Small intestine (tissue), 7 donors: ENCODE results near the gene PSD. TPM values are rescaled to one million over a fixed set of nuclear protein-coding genes. Genes with fewer than 3 reads are reported as not detected.

ENCODE experiments used
- DNase-seq, 2 donors: peaks; one replicate each; pipeline versions ENCODE4 v3.0.0 to v3.0.0-alpha.2; 2013
- FAIRE-seq: peaks from 2 replicates; lab custom pipeline; 2012; peaks lifted over from hg19 to GRCh38; lab: Jason Lieb, UNC
- H3K27ac ChIP-seq, 3 donors: one replicate each; pipeline ENCODE4 v1.5.1; 2013; ENCODE audit warnings: low read length in 2 of 3, mild to moderate bottlenecking in 2 of 3, control low read depth in 1 of 3, inconsistent platforms in 1 of 3, low read depth in 1 of 3, moderate library complexity in 1 of 3
- H3K27me3 ChIP-seq, 3 donors: one replicate each; pipeline ENCODE4 v1.6.1; 2013; ENCODE audit warnings: low read length in 3 of 3, inconsistent platforms in 1 of 3; ENCODE audit not compliant: control insufficient read depth in 3 of 3, insufficient read depth in 3 of 3
- H3K36me3 ChIP-seq, 3 donors: one replicate each; pipeline ENCODE4 v1.6.1; 2013; ENCODE audit warnings: low read length in 3 of 3, inconsistent platforms in 1 of 3, low read depth in 1 of 3, mild to moderate bottlenecking in 1 of 3, moderate library complexity in 1 of 3; ENCODE audit not compliant: control insufficient read depth in 3 of 3, insufficient read depth in 2 of 3
- H3K4me1 ChIP-seq, 3 donors: one replicate each; pipeline ENCODE4 v1.6.1; 2013; ENCODE audit warnings: low read length in 2 of 3, inconsistent platforms in 1 of 3, low read depth in 1 of 3, mild to moderate bottlenecking in 1 of 3, moderate library complexity in 1 of 3; ENCODE audit not compliant: control insufficient read depth in 3 of 3, insufficient read depth in 2 of 3
- H3K4me3 ChIP-seq, 3 donors: one replicate each; pipeline ENCODE4 v1.5.1; 2013; ENCODE audit warnings: low read length in 3 of 3, control low read depth in 1 of 3, inconsistent platforms in 1 of 3, low read depth in 1 of 3, mild to moderate bottlenecking in 1 of 3, moderate library complexity in 1 of 3
- H3K9me3 ChIP-seq, 2 donors: one replicate each; pipeline ENCODE4 v1.6.1; 2013; ENCODE audit warnings: low read depth in 1 of 2, low read length in 1 of 2; ENCODE audit not compliant: control insufficient read depth in 2 of 2, insufficient read depth in 1 of 2
- WGBS, 3 donors: extraction: QIAGEN DNeasy Blood & Tissue Kit; methylation state at CpG; one replicate each; pipeline ENCODE4 v1.1.7; 2013; 5-methylcytosine and 5-hydroxymethylcytosine counted together
- polyA plus RNA-seq, 4 donors: library from polyadenylated mRNA; stranded (reverse) in 3 of 4; unstranded in 1 of 4; fragments of 200-250 nt in 3 of 4; fragments of 120-200 nt in 1 of 4; gene quantifications; one replicate each; pipeline versions ENCODE4 v1.2.1 to v1.2.3, GENCODE V29; 2013
- donor health status: healthy with polysubstance abuse.
- donor health status: control.
- donor health status: control.
- donor health status: Bipolar disorder and iron deficiency.
- donor health status: healthy.

The PSD gene
- polyA plus RNA-seq, 4 donors = 1.1 to 30.6 (median 2.9) TPM

DNA sequence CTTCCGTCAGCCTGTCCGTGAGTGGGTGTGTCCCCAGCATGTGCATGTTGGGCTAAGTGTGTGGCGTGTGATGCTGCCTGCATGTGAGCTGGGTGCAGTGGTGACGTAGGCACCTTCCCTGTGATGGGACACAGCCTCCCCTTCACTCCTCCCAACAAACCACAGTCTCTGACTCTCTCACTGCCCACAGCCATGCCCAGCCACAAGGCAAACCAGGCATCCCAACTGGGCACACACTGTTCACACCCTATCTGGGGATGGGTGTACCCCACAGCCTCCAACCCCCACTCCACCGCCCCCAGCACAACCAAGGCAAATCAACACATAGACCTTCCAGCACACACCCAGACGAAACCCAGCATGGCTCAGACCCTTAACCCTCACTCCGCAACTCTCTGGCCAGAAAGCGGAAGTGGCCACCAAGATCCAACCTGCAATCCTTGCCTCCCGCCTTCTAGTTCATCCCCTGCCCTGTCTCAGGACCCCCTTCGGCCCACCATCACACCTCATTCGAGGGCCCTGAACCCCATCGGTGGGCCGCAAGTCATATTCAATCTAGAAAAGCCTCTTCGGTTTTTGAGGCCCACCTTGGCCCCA, 10.4 kb downstream of the PSD start:
- DNase-seq = no peak
- no peak for FAIRE-seq
- peaks cover 24 to 54% (median 31%) of the 10 kb centered on the region in 3 donors for H3K27me3 ChIP-seq

DNA sequence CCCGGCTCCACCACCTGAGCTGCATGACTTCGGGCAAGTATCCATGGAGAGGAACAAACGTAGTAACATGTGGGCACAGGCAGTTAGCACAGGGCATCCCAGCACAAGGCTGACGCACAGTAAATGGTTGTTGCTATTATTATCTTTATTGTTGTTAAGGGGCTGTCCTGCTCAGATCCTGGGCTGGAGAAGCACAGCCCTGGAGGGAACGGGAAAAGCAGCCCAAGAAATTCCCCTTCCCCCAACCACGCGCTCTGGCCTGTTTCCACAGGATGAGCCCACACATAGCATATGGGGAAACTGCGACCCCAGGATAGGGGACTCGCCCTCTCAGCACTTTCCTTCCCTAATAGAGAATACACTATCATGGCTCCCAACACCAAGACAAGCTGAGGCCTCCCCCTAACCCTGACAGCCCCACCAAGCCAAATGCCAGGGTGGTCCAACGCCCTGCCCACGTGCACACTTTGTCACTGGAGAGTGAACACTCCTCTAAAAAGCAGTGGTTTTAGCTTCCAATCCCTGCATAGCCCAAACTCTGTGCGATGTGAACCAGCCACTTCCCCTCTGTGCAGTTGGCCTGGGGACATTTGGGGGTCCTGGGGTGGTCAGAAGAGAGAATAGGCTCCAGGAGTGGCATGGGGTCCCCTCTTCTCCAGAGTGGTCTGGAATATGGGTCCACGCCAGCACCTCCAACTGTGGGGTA, 11.0 kb downstream of the PSD start:
- Histone ChIP-seq H3K27me3 (peaks cover 24 to 48% (median 31%) of the 10 kb centered on the region in 3 donors), H3K4me1 (peaks cover 0 to 34% (median 0%) of the 10 kb centered on the region in 3 donors), H3K36me3 (peaks cover 0 to 65% (median 3%) of the 10 kb centered on the region in 3 donors), H3K4me3 (peak overlapping the region in 1 of 3 donors; percentile 45), H3K27ac (peak overlapping the region in 1 of 3 donors; percentile 79), H3K9me3 (no peaks in the 10 kb centered on the region)
- no peak for FAIRE-seq
- DNase-seq = no peak
- 76 to 82% (median 78%) methylated on average over 13 of the region's 13 CpGs for WGBS, 3 donors

More for the DNA sequence above, 10.4 kb downstream of the PSD start:
- Histone ChIP-seq H3K27ac (peak overlapping the region in 1 of 3 donors; percentile 79), H3K9me3 (no peaks in the 10 kb centered on the region), H3K4me3 (peak overlapping the region in 2 of 3 donors; percentile 45 to 52), H3K4me1 (peaks cover 0 to 38% (median 0%) of the 10 kb centered on the region in 3 donors), H3K36me3 (peaks cover 0 to 67% (median 0%) of the 10 kb centered on the region in 3 donors)
- WGBS, 3 donors = 44 to 59% (median 51%) methylated on average over 14 of the region's 14 CpGs

GRCh38 chr10:102406815-102407214, 11.8 kb downstream of the PSD start:
- H3K36me3 ChIP-seq = peaks cover 0 to 65% (median 3%) of the 10 kb centered on the region in 3 donors
- no peaks in the 10 kb centered on the region for H3K9me3 ChIP-seq
- H3K4me1 ChIP-seq = peaks cover 0 to 29% (median 0%) of the 10 kb centered on the region in 3 donors
- WGBS, 3 donors = 80 to 93% (median 87%) methylated on average over 1 to 2 of the region's 2 CpGs
- FAIRE-seq = no peak
- peak overlapping the region in 1 of 3 donors; percentile 79 for H3K27ac ChIP-seq
- peaks cover 19 to 40% (median 29%) of the 10 kb centered on the region in 3 donors for H3K27me3 ChIP-seq
- H3K4me3 ChIP-seq = no peak overlapping the region
- no peak for DNase-seq

DNA sequence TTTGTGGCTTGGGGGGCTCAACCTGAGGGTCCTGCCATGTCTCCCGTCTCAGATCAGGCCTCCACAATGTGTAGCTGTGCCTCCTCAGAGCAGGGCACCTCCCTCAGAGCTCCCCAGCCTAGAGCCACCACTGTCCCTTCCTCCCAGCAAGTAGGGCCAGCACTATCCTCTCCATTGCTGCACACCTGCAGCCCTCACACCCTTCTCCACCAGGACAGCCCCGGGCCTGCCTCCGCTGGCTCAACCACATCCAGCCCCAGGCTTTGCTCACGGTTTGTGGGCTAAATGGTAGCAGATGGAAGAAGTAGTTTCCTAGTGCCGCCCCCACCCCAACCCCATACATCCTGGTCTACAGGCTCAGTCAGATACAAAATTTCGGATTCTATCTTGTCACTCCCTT, 13.0 kb downstream of the PSD start:
- H3K27me3 ChIP-seq = peaks cover 12 to 28% (median 20%) of the 10 kb centered on the region in 3 donors
- no peaks in the 10 kb centered on the region for H3K9me3 ChIP-seq
- H3K27ac ChIP-seq = no peak overlapping the region
- no peak overlapping the region for H3K4me3 ChIP-seq
- no peak for DNase-seq
- WGBS, 3 donors = 59 to 73% (median 68%) methylated on average over 6 of the region's 6 CpGs
- peaks cover 0 to 18% (median 0%) of the 10 kb centered on the region in 3 donors for H3K4me1 ChIP-seq
- no peak for FAIRE-seq
- peaks cover 2 to 65% (median 7%) of the 10 kb centered on the region in 3 donors for H3K36me3 ChIP-seq

DNA sequence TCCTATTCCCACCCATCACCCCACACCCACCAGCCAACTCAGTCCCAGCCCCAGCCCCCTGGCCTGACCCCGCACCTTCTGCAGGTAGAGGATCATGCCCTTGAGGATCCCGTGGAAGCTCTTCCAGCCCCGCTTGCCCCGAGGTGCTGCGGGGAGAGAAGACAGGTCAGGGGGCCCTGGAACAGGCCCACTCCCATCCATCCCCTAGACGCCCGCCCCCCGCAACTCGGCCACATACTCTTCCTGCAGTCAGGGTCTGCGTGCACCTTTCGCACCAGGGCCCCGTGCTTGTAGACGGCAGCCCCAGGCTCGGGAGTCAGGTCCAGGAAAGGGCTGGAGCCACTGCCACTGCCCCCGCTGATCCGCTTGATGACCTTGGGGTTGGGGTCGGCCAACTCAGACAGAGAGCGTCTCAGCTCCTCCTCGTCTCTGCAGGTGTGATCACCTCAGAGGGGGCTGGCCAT, 13.4 kb downstream of the PSD start:
- Histone ChIP-seq H3K27ac (no peak overlapping the region), H3K9me3 (no peaks in the 10 kb centered on the region), H3K4me1 (peaks cover 0 to 13% (median 0%) of the 10 kb centered on the region in 3 donors), H3K27me3 (peaks cover 11 to 24% (median 16%) of the 10 kb centered on the region in 3 donors), H3K36me3 (peaks cover 2 to 66% (median 7%) of the 10 kb centered on the region in 3 donors), H3K4me3 (no peak overlapping the region)
- no peak for FAIRE-seq
- 77 to 86% (median 81%) methylated on average over 18 to 19 of the region's 19 CpGs for WGBS, 3 donors
- no peak for DNase-seq

- H3K4me3 ChIP-seq = no peak overlapping the region
- no peaks in the 10 kb centered on the region for H3K9me3 ChIP-seq
- DNase-seq (no peak), FAIRE-seq (no peak)
- WGBS, 3 donors = 84 to 88% (median 86%) methylated on average over 14 to 17 of the region's 17 CpGs
- peaks cover 2 to 72% (median 7%) of the 10 kb centered on the region in 3 donors for H3K36me3 ChIP-seq
- peaks cover 7 to 17% (median 12%) of the 10 kb centered on the region in 3 donors for H3K27me3 ChIP-seq
- no peak overlapping the region for H3K27ac ChIP-seq
- H3K4me1 ChIP-seq = peaks cover 0 to 12% (median 0%) of the 10 kb centered on the region in 3 donors
These were observed 14.1 kb downstream of the PSD start for GRCh38 chr10:102404361-102405107.

GRCh38 chr10:102403115-102403514, 15.5 kb downstream of the PSD start:
- no peak overlapping the region for H3K27ac ChIP-seq
- peaks cover 2 to 76% (median 7%) of the 10 kb centered on the region in 3 donors for H3K36me3 ChIP-seq
- H3K4me1 ChIP-seq = peaks cover 0 to 5% (median 0%) of the 10 kb centered on the region in 3 donors

GRCh38 chr10:102402512-102402896, 16.1 kb downstream of the PSD start:
- Histone ChIP-seq H3K27ac (no peak overlapping the region), H3K9me3 (no peaks in the 10 kb centered on the region), H3K4me1 (peaks cover 0 to 4% (median 0%) of the 10 kb centered on the region in 3 donors), H3K36me3 (peaks cover 2 to 77% (median 7%) of the 10 kb centered on the region in 3 donors), H3K27me3 (peaks cover 0 to 1% (median 0%) of the 10 kb centered on the region in 3 donors), H3K4me3 (no peak overlapping the region)
- DNase-seq (no peak), FAIRE-seq (no peak)
- 80 to 88% (median 85%) methylated on average over 5 of the region's 5 CpGs for WGBS, 3 donors

More at GRCh38 chr10:102403115-102403514, 15.5 kb downstream of the PSD start:
- DNase-seq (no peak), FAIRE-seq (no peak)
- Histone ChIP-seq H3K27me3 (peaks cover 2 to 7% (median 3%) of the 10 kb centered on the region in 3 donors), H3K9me3 (no peaks in the 10 kb centered on the region), H3K4me3 (no peak overlapping the region)
- 82 to 91% (median 85%) methylated on average over 13 of the region's 13 CpGs for WGBS, 3 donors
